Upper lobe of left lung (tissue), 4 donors: Measurements from ENCODE around the gene FOXO6.

Source experiments
- CTCF ChIP-seq, 6 experiments: fragments of 450-650 bp in 4 of 6; fragments of 200-600 bp in 2 of 6; sonication (generic) in 2 of 6; IDR thresholded peaks; one replicate each; pipeline ENCODE4 v1.5.1; 2016 to 2019; ENCODE audit warnings: antibody characterized with exemption in 6 of 6
- EP300 ChIP-seq, 4 donors: sonication (generic); formaldehyde crosslinking; IDR thresholded peaks; one replicate each; pipeline ENCODE4 v1.5.1; 2017; ENCODE audit warnings: antibody characterized with exemption in 4 of 4, control low read depth in 2 of 4
- POLR2A ChIP-seq, 4 donors: fragments of 450-650 bp; IDR thresholded peaks; one replicate each; pipeline ENCODE4 v1.5.1; 2016 to 2017; ENCODE audit warnings: antibody characterized with exemption in 4 of 4, mild to moderate bottlenecking in 2 of 4

DNA sequence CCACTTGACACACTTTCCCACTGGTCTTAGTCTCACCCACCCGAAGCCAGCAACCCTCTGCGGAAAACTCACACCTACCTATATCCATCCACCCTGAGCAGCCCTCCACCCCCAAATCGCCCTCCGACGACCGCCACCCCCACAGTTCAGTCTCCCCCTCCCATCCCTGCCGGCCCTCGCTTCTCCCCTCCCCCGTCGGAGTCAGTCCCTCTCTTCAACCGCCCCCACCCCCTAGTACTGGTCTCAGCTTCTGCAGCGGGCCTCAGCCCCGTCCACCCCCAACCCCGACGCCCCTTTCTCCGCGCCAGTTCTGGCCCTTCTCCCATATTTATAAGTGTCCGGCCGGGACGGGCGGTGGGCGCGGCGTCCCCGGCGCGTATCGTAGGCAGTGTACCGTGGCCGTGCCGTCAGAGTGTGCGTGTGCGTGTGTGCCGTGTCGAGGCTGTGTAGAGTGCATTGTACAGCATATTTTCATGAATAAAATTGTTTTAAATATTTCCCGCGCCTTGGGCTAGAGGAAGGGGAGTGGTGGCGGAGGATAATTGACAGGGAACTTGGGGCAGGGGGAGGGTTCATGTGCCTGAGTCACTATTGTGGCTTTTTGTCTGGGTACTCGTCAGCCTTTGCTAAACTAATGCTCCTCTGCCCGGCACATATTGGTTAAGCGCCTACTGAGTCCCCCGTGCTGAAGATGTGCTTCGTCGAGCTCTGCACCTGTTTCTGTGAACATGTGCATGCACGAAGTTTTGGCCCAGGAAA, 22.0 kb downstream of the FOXO6 start:
- TF ChIP-seq CTCF (IDR thresholded peaks at IDR 0.05) (no peak), EP300 (IDR thresholded peaks at IDR 0.05) (no peak), POLR2A (IDR thresholded peaks at IDR 0.05) (no peak)
